ENCODE results near the gene ZFP64. TPM values are rescaled to one million over a fixed set of nuclear protein-coding genes. Genes with fewer than 3 reads are reported as not detected.
"Not testable (repeated sequence)": the region's sequence is repeated elsewhere in the genome, so short reads cannot be mapped to it uniquely, and the experiment has no call there.

ZFP64 gene
- total RNA-seq, 1 donor from 2014 or later, result 11.2 TPM

DNA sequence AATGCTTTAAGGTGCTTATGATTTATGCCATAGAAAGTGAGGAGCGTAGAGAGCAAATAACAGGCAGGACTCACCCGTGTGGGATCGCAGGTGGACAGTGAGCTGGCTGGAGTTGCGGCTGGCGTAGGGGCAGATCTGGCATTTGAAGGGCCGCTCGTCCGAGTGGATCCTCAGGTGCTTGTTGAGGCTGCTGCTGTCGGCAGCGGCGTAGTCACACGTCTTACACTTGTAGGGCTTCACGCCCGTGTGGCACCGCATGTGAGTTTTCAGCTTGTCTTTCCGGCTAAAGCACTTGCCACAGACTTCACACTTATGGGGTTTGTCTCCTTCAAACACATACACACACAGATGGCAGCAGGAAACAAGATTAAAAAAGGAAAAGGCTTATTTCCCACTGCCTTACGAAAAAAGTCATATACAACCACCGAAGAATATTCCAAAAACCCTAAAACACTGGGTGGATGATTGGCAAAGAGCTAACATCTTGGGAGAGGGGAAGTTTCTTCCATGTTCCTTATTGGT lies 31.5 kb downstream of the ZFP64 start:
- no peak for DNase-seq (ENCODE audit: low spot score)

DNA sequence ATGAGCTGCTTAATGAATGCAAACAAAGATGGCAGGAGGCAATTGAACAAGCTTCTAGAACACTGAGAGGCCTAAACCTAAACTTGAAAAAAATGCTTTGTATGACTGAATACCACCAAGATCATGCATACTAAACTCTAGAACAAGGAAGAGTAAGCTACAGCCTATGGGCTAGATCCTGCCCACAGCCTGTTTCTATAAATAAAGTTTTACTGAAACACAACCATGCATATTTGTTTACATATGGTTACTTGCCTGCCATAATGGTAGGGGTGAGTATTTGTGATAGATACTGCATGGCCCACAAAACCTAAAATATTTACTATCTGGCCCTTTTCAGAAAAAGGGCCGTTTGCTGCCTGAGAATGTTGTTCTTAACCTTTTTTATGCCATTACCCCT lies 37.0 kb downstream of the ZFP64 start:
- no peak for DNase-seq (ENCODE audit: low spot score)

DNA sequence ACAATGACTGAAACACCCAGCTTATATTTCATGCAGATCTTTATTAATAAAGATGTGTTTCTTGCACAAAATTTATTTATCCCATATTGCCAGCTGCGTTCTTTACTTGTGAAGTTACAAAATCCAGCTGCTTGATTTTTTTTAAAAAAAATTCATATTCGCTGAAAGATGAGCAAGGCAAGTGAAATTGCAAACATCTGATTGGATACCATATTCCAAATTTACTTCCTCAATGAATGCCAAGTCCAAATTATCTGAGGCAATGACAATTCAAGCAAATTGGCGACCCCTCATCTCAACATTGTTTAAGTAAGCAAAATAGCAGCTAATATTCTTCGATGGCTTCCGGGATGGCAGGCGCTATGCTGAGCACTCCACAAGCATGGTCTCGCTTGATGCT lies 37.7 kb downstream of the ZFP64 start:
- no peak for DNase-seq (ENCODE audit: low spot score)

DNA sequence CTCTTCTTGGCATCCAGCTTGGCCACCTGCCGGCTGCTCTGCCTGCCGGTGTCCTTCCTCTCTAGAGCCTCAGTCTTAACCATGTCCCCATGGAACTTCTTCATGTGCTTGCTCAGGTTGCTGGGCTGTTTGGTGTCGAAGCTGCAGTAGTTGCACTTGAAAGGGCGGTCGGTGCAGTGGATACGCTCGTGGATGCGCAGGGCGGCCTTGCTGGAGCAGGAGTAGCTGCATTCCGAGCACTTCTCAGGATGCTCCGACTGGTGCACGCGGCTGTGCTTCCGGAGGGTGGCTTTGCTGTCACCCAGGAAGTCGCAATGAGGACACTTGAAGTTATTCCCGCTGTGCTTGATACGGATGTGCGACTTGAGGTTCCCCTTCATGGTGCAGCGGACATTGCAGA lies 38.7 kb downstream of the ZFP64 start:
- no peak for DNase-seq (ENCODE audit: low spot score)

DNA sequence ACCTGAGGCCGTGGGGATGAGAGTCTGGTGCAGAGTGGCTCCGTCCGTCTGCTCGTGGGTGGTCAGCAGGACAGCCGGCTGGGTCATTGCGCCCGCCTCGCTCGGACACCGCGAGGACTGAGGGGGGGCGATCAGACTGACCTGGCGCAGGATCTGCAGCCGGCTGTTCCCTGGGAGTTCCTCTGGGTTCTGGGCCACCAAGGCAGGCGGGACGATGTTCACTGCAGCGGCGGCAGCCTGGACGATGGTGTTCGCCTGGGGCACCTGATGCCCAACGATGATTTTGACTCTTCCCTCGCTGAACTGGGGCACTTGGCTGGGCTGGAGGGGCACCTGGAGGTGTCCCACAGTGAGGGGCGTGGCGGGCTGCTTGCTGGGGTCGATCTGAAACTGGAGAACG lies 39.2 kb downstream of the ZFP64 start:
- no peak for DNase-seq (ENCODE audit: low spot score)

DNA sequence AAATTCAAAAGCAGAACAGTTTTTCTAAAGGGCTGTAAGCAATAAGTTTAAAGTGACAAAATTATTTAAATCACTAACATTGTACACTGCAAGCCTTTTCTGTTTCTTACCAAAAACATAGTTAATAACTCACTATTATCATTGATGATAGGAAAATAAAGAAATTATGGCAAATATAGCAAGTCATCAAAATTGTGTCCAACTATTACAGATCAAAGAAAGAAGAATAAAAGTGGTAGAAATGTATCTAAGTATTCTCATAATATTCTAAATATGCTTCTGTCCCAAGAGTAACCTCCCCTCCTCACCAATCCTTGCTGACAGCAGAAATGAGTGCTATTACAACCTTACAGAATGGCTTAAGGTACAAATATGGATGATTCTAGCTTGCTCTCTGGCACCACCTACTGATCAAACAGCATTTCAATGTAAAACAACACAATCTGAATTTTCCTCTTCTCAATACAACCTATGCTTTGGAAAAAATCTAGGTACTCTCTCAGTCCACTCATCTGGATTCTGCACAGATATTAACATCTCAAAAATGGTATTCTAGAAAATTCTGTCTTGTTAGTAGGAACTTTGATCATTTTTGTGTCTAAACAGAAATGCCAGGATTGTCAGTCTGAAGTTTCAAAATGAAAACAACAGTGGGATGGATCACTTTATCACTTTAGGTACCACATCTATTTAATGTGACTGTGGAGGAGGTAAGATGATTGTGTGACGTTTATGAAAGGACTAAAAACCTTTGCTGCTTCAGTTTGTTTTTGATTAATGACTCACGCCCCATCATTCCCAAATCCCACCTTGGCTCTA lies 40.9 kb downstream of the ZFP64 start:
- DNase-seq (ENCODE audit: low spot score), result no peak

DNA sequence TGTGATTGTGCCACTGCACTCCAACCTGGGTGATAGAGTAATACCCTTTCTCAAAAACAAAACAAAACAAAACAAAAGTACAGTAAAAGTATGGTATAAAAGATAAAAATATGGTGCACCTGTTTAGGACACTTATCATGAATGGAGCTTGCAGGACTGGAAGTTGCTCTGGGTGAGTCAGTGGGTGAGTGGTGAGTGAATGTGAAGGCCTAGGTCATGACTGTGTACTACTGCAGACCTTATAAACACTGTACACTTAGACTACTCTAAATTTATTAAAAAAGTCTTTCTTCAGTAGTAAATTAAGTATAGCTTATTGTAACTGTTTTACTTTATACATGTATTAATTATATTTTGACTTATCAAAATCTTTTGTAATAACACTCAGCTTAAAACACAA lies 46.0 kb downstream of the ZFP64 start:
- no peak for DNase-seq (ENCODE audit: low spot score)

DNA sequence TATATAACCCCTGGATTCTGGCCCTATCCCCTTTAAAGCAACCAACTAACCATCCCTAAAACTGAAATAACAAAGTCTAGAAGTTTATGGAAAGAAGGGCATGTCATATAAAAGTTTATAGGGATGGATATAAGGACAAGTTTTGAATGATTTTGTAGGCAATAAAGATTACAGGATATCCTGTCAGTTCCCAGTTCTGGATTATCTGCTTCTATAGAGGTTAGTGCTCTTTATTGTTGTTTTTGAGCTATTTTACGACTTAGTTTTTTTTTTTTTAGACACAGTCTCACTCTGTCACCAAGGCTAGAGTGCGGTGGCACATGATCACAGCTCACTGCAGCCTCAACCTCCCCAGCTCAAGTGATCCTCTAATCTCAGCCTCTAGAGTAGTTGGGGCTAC lies 48.3 kb downstream of the ZFP64 start:
- DNase-seq (ENCODE audit: low spot score), result no peak

DNA sequence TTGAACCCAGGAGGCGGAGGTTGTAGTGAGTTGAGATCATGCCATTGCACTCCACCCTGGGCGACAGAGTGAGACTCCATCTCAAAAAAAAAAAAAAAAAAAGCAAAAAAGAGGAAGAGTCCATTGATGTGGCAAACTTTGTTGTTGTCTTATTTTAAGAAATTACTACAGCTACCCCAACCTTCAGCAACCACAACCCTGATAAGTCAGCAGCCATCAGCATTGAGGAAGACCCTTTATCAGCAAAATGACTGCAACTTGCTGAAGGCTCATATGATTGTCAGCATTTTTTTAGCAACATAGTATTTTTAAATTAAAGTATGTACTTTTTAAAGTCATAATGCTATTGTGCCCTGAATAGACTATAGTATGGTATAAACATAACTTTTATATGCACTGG lies 48.8 kb downstream of the ZFP64 start:
- no peak for DNase-seq (ENCODE audit: low spot score)

DNA sequence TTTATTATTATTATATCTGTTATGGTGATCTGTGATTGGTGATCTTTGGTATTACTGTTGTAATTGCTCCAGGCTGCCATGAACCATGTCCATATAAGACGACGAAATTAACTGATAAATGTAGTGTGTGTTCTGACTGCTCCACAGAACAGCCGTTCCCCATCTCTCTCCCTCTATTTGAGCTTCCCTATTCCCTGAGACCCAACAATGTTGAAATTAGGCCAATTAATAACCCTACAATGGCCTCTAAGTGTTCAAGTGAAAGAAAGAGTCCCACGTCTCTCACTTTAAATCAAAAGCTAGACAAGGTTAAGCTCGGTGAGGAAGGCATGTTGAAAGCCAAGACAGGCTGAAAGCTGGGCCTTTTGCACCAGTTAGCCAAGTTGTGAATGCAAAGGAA lies 51.6 kb downstream of the ZFP64 start:
- no peak for DNase-seq (ENCODE audit: low spot score)

DNA sequence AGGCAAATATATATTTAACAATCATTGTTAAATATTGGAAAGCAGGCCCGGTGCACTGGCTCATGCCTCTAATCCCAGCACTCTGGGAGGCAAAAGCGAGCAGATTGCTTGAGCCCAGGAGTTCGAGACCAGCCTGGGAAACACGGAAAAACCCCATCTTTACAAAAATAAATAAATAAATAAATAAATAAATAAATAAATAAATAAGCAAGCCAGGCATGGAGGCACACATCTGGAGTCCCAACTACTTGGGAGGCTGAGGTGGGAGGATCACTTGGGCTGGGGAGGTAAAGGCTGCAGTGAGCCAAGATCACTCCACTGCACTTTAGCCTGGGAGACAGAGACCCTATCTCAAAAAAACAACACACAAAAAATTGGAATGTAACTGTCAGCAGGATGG lies 53.7 kb downstream of the ZFP64 start:
- no peak for DNase-seq (ENCODE audit: low spot score)

DNA sequence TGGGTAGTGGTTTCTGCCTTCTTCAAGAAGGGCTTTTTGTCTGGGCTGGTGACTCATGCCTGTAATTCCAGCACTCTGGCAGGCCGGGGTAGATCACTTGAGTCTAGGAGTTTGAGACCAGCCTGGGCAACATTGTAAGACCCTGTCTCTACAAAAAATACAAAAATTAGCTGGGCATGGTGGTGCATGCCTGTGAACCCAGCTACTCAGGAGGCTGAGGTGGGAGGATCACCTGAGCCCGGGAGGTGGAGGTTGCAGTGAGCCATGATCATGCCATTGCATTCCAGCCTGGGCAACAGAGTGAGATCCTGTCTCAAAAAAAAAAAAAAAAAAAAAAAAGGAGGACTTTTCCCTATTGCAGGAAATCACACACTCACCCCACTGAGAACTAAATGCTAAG lies 57.9 kb downstream of the ZFP64 start:
- not testable (repeated sequence) for DNase-seq (ENCODE audit: low spot score)

DNA sequence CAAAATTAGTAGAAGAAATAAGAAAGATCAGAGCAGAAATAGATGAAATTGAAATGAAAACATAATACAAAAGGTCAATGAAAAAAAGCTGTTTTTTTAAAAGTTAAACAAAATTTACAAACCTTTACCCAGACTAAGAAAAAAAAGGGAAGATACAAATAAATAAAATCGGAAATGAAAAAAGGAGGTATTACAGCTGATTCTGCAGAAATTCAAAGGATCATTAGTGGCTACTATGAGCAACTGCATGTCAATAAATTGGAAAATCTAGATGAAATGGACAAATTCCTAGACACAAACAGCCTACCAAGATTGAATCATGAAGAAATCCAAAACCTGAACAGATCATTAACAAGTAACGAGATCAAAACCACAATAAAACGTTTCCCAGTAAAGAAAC lies 59.2 kb downstream of the ZFP64 start:
- DNase-seq (ENCODE audit: low spot score), result no peak

DNA sequence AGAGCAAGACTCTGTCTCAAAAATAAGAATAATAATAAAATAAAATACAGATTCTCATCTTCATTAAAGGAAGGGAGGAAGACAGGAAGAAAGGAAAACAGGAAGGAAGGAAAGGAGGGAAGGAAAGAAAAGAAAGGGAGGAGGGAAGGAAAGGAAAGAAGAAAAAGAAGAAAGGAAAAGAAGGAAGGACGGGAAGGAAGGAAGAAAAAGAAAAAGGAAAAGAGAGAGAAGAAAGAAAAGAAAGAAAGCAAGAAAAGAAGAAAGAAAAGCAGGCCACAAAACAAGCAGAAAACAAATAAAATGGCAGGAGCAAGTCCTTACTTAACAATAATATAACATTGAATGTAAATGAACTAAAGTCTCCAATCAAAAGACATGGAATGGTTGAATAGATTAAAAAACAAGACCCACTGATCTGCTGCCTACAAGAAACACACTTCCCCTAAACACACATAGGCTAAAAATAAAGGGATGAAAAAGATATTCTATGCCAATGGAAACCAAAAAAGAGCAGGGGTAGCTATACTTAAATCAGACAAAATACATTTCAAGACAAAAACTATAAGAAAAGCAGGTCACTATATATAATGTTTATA lies 60.4 kb downstream of the ZFP64 start:
- DNase-seq (ENCODE audit: low spot score), result no peak

DNA sequence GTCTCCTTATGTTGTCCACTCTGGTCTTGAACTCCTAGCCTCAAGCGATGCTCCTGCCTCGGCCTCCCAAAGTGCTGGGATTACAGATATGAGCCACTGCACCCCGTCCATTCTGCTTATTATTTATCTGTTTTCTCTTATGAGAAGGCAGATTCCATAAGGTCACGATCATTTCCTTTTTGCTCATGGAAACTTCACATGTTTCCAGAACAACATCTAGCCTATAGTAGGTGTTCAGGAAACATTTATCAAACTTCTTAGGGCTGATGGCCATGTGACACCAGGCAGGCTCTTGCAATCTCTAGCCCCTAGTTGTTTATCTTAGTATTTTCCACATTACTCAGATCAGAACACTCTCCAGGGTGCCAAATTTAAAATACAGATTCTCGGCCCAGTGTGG lies 61.2 kb downstream of the ZFP64 start:
- DNase-seq (ENCODE audit: low spot score), result no peak

DNA sequence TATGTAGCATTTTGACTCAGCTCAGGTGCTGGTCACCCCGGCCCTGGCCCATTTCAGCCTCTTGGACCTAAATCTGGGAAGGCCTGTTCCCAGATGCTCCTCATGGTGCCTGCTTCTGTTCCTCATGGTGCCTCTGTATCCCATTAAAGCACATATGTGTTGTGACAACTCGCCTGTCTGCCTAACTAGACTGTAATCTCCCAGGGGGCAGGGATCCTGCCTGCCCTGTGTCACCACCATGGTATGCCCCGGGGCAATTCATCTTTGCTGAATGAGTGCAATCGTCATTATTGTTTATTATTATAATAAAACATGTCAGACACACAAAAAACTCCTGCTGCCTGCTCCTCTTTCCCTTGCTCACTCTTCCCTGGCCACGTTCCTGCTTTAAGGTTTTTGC lies 62.0 kb downstream of the ZFP64 start:
- no peak for DNase-seq (ENCODE audit: low spot score)

DNA sequence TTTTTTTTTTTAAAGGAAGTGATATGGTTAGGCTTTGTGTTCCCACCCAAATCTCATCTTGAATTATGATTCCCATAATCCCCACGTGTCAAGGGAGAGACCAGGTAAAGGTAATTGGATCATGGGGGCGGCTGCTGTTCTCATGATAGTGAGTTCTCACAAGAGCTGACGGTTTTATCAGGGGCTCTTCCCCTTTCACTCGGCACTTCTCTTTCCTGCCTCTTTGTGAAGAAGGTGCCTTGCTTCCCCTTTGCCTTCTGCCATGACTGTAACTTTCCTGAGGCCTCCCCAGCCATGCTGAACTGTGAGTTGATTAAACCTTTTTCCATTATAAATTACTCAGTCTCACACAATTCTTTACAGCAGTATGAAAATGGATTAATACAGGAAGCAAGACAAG lies 64.3 kb downstream of the ZFP64 start:
- no peak for DNase-seq (ENCODE audit: low spot score)

DNA sequence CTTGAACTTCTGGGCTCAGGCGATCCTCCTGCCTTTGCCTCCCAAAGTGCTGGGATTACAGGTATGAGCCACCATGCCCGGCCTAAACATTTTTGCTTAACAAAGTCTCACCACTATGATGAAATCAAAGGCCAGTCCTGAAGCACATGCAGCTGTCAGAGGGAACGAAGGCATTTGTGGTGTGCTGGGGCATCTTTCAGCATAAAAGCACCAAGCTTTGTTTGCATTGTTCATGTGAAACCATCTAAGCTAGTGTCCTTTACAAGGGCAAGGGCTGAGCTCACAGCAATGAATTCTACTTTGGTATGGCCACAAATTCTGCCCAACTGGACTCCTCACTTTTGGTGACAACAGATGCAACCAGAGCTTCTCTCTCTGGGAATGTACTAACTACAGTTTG lies 66.8 kb downstream of the ZFP64 start:
- no peak for DNase-seq (ENCODE audit: low spot score)

DNA sequence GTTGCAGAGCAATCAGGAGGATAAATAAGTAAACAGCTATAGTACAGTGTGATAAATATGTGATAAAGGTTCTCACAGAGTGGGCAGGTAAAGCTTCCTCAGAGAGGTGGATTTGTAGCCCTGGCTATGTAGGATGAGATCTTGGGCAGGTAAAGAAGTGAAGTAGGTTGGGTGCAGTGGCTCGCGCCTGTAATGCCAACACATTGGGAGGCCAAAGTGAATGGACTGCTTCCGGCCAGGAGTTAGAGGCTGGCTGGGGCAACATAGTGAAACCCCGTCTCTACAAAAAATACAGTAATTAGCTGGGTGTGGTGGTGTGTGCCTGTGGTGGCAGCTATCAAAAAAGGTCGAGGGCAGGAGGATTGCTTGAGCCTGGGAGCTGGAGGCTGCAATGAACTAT lies 72.9 kb downstream of the ZFP64 start:
- peak; percentile 62 for DNase-seq (ENCODE audit: low spot score)

DNA sequence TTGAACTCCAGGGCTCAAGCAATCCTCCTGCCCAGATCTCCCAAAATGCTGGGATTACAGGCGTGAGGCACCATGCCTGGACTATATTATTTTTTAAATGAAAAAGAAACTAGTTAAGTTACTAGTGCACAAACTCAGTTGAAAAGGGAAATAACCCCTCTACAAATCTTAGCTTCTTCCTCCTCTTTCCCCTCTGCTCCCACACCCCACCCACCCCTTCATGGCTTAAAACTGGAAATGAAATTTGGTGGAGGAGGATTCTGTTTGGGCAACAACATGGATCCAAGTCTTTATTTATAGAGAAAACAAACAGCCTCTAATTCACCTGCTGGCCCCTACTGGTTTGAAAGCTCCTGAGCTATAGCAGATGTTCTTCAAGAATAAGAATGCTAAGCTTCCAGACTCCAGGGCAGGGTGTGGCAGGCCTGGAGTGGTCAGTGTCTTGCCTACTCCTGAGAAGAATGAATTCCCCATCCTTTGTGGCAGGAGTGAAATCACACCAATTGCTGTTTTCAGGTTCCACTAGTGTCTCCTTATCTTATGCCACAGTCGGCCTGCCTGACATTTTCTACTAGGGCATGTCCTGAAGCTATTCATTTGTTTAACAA lies 73.5 kb downstream of the ZFP64 start:
- DNase-seq (ENCODE audit: low spot score), result peak; percentile 12

DNA sequence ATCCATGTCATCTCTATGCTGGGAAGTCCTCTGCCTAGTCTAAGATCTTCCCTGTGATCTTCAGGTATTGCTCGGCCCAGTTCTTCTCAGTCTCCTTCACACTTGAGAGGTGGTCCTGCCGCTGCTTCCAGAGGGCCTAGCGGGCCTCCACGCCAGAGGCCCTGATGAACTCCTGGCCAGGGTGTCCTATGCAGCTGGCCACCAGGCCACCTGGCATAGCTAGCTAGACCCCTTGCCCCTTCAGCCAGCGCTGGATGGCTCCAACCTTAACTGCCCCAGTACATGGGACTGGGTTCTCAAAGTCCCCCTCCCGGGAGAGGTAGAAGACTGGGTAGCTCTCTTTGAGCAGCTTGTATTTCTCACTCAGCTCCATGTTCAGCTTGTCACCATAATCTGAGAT lies 81.1 kb downstream of the ZFP64 start:
- peak; percentile 73 for DNase-seq (ENCODE audit: low spot score)

All from mesenteric fat pad (tissue), 1 donor.